ENCODE data around the gene PARVB.

Gene PARVB

GRCh38 chr22:44188316-44188715 is 164.2 kb downstream of the PARVB start:
- peaks cover 7% of the 10 kb centered on the region for H3K27me3 Mint-ChIP-seq (ENCODE audit: low read depth, poor library complexity)
- no peaks in the 10 kb centered on the region for H3K9me3 Mint-ChIP-seq
- H3K36me3 Mint-ChIP-seq (ENCODE audit: low read depth), result no peaks in the 10 kb centered on the region
- no peak for TF ChIP-seq CTCF (IDR thresholded peaks at IDR 0.05)
- peaks cover 7% of the 10 kb centered on the region for H3K4me1 Mint-ChIP-seq
- no peak overlapping the region for H3K27ac Mint-ChIP-seq
- H3K4me3 Mint-ChIP-seq, result no peak overlapping the region
- no peak for DNase-seq

- peaks cover 7% of the 10 kb centered on the region for H3K27me3 Mint-ChIP-seq (ENCODE audit: low read depth, poor library complexity)
- H3K4me3 Mint-ChIP-seq, result no peak overlapping the region
- H3K4me1 Mint-ChIP-seq, result peaks cover 3% of the 10 kb centered on the region
- DNase-seq, result no peak
- no peak for TF ChIP-seq CTCF (IDR thresholded peaks at IDR 0.05)
- H3K36me3 Mint-ChIP-seq (ENCODE audit: low read depth), result no peaks in the 10 kb centered on the region
- H3K27ac Mint-ChIP-seq, result no peak overlapping the region
- H3K9me3 Mint-ChIP-seq, result no peaks in the 10 kb centered on the region
Measured at GRCh38 chr22:44188986-44189630, 165.0 kb downstream of the PARVB start.

GRCh38 chr22:44190381-44190976 is 166.4 kb downstream of the PARVB start:
- Mint-ChIP-seq H3K36me3 (ENCODE audit: low read depth) (no peaks in the 10 kb centered on the region), H3K27ac (no peak overlapping the region), H3K9me3 (no peaks in the 10 kb centered on the region), H3K4me3 (no peak overlapping the region), H3K4me1 (peaks cover 3% of the 10 kb centered on the region), H3K27me3 (ENCODE audit: low read depth, poor library complexity) (peaks cover 20% of the 10 kb centered on the region)
- no peak for TF ChIP-seq CTCF (IDR thresholded peaks at IDR 0.05)
- DNase-seq, result no peak

GRCh38 chr22:44191036-44191454 is 166.9 kb downstream of the PARVB start:
- peaks cover 25% of the 10 kb centered on the region for H3K27me3 Mint-ChIP-seq (ENCODE audit: low read depth, poor library complexity)

GRCh38 chr22:44192098-44192815 is 168.2 kb downstream of the PARVB start:
- no peak for TF ChIP-seq CTCF (IDR thresholded peaks at IDR 0.05)
- no peaks in the 10 kb centered on the region for H3K36me3 Mint-ChIP-seq (ENCODE audit: low read depth)
- peak; percentile 70 for DNase-seq

More at GRCh38 chr22:44191036-44191454, 166.9 kb downstream of the PARVB start:
- peaks cover 3% of the 10 kb centered on the region for H3K4me1 Mint-ChIP-seq
- TF ChIP-seq CTCF (IDR thresholded peaks at IDR 0.05), result no peak
- no peak overlapping the region for H3K4me3 Mint-ChIP-seq
- H3K27ac Mint-ChIP-seq, result no peak overlapping the region
- no peaks in the 10 kb centered on the region for H3K36me3 Mint-ChIP-seq (ENCODE audit: low read depth)
- no peak for DNase-seq
- H3K9me3 Mint-ChIP-seq, result no peaks in the 10 kb centered on the region

More at GRCh38 chr22:44192098-44192815, 168.2 kb downstream of the PARVB start:
- peaks cover 23% of the 10 kb centered on the region for H3K27me3 Mint-ChIP-seq (ENCODE audit: low read depth, poor library complexity)
- no peak overlapping the region for H3K27ac Mint-ChIP-seq
- no peak overlapping the region for H3K4me3 Mint-ChIP-seq
- H3K9me3 Mint-ChIP-seq, result no peaks in the 10 kb centered on the region
- H3K4me1 Mint-ChIP-seq, result peaks cover 3% of the 10 kb centered on the region
